ENCODE results near the gene COX10.

COX10 gene

DNA sequence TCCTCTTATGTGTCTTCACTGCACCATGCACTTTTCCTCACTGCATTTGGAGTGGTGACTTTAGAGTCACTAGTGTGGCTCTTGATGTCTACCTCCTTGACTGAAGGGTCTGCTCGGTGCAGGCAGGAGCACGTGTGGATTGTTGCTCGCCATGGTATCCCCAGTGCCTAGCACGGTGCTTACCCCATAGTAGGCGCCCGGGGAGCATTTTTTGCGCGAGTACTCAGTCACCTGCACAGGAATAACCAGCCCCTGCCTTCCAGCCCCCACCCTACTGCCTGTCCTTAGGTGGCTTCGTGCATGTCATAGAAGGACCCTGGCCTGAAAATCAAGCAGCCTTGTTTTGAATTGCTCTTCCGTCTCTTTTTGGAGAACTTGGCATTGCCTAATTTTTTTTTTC, 136.1 kb downstream of the COX10 start:
- TF ChIP-seq, protein P1, sequence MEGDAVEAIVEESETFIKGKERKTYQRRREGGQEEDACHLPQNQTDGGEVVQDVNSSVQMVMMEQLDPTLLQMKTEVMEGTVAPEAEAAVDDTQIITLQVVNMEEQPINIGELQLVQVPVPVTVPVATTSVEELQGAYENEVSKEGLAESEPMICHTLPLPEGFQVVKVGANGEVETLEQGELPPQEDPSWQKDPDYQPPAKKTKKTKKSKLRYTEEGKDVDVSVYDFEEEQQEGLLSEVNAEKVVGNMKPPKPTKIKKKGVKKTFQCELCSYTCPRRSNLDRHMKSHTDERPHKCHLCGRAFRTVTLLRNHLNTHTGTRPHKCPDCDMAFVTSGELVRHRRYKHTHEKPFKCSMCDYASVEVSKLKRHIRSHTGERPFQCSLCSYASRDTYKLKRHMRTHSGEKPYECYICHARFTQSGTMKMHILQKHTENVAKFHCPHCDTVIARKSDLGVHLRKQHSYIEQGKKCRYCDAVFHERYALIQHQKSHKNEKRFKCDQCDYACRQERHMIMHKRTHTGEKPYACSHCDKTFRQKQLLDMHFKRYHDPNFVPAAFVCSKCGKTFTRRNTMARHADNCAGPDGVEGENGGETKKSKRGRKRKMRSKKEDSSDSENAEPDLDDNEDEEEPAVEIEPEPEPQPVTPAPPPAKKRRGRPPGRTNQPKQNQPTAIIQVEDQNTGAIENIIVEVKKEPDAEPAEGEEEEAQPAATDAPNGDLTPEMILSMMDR (IDR thresholded peaks at IDR 0.05; ENCODE audit: insufficient read depth, missing control alignments) = no peak
- DNase-seq (ENCODE audit: insufficient read length, low spot score) (no peak), FAIRE-seq (no peak)

DNA sequence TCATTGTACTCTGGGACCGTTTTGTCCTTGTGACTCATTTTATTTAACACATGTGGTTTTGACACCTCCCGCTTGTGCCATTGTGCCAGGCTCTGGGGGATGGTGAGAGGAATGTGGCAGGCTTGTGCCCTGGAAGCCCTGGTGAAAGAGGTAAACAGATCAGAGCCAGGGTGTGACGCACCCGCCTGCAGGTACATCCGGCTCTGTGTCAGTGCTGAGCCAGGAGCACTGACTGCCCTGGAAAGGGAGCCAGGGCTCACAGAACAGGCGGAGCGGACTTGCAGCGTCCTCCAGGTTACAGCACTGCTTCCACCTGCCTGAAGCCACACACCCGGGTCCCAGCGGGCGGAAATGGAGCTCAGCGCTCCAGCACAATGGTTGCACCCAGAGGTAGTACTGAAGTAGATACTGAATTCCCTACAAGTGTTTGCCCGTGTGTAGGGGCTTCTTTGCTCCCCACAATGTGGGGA, 136.7 kb downstream of the COX10 start:
- TF ChIP-seq, protein P1 (IDR thresholded peaks at IDR 0.05; ENCODE audit: insufficient read depth, missing control alignments) = no peak
- FAIRE-seq (no peak), DNase-seq (ENCODE audit: insufficient read length, low spot score) (no peak)

DNA sequence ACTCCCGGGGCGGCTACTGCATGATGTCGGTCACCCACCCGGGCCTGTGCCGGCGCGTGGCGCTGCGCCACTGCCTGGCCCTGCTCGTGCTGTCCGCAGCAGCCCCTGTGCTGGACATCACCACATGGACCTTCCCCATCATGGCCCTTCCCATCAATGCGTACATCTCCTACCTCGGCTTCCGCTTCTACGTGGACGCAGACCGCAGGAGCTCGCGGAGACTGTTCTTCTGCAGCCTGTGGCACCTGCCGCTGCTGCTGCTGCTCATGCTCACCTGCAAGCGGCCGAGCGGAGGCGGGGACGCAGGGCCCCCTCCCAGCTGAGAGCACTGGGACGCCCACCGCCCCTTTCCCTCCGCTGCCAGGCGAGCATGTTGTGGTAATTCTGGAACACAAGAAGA, 137.6 kb downstream of the COX10 start:
- FAIRE-seq = no peak
- DNase-seq (ENCODE audit: insufficient read length, low spot score) = no peak
- TF ChIP-seq, protein P1 (IDR thresholded peaks at IDR 0.05; ENCODE audit: insufficient read depth, missing control alignments) = no peak

DNA sequence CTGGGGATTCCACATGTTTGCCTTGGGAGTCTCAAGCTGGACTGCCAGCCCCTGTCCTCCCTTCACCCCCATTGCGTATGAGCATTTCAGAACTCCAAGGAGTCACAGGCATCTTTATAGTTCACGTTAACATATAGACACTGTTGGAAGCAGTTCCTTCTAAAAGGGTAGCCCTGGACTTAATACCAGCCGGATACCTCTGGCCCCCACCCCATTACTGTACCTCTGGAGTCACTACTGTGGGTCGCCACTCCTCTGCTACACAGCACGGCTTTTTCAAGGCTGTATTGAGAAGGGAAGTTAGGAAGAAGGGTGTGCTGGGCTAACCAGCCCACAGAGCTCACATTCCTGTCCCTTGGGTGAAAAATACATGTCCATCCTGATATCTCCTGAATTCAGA, 138.5 kb downstream of the COX10 start:
- FAIRE-seq (no peak), DNase-seq (ENCODE audit: insufficient read length, low spot score) (no peak)
- TF ChIP-seq, protein P1 (IDR thresholded peaks at IDR 0.05; ENCODE audit: insufficient read depth, missing control alignments) = no peak

DNA sequence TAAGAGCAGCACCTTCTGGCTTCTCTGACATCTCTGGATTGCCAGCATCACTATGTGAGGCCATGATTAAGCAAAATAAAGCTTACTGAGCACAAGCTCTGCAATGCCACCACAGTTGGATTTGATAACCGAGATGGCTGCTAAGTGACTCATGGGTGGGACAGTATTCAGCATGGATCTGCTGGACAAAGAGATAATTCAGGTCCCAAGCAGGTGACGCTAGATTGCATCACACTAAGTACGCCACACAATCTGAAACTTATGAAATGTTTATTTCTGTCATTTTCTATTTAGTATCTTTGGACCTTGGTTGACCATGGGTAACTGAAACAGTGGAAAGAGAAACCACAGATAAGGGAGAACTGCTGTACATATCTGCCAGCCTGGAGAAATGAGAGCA, 139.9 kb downstream of the COX10 start:
- TF ChIP-seq, protein P1 (IDR thresholded peaks at IDR 0.05; ENCODE audit: insufficient read depth, missing control alignments) = no peak
- DNase-seq (ENCODE audit: insufficient read length, low spot score) = no peak
- no peak for FAIRE-seq

DNA sequence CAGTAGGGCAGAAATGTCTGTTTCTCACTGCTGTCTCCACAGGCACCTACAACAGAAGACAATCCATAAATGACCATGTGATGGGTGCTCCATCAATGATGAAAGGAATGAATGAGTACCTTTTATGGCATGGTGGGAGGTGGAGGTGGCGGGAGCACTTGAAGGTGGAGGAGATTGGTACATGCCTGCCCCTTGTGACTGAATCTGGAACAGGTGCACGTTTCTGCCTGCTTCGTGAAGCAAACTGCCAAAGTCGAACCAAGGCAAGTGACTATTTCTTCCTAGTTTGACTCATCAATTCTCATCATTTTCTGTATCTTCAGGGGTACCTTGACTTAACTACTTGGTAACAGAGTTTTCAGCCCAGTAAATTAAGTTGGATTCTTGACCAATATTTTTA, 141.9 kb downstream of the COX10 start:
- TF ChIP-seq, protein P1 (IDR thresholded peaks at IDR 0.05; ENCODE audit: insufficient read depth, missing control alignments) = no peak
- DNase-seq (ENCODE audit: insufficient read length, low spot score) = no peak
- FAIRE-seq = no peak

DNA sequence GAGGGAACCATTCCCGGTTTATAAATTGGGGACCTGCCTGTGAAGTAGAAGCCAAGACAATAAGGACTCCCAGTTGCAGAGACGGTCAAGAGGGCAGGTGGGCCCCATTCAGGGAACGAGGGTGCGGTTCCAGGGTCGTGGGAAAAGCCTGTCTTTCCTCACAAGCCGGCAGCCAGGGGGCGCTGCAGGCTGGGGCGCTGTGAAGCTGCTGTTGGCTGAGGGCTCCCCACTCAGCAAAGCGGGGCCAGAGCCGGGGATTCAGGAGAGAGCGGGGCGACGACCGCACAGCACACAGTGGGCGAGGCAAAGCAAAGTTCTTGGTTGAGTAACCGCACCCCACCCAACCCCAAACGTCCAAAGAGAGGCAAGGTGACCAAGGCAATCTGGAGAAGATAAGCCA, 142.5 kb downstream of the COX10 start:
- FAIRE-seq = no peak
- TF ChIP-seq, protein P1 (IDR thresholded peaks at IDR 0.05; ENCODE audit: insufficient read depth, missing control alignments) = no peak
- DNase-seq (ENCODE audit: insufficient read length, low spot score) = no peak
